Activated B cell treated with CpG ODN at 0.5 μM for 24 hours (primary cell): ENCODE data around the gene TMEM170B. TPM values are rescaled to one million over a fixed set of nuclear protein-coding genes. Genes with fewer than 3 reads are reported as not detected.
A peak's percentile ranks its signal among the peaks of the same experiment; 100 is the strongest.
"Not testable (repeated sequence)": the region's sequence is repeated elsewhere in the genome, so short reads cannot be mapped to it uniquely, and the experiment has no call there.

Experiments
- ATAC-seq: fragments of 200-7000 bp; cut with Tn5 transposase; one replicate; pipeline ENCODE4 v1.10.0; 2021; ENCODE audit warnings: low read depth, mild to moderate bottlenecking, moderate library complexity
- CTCF ChIA-PET: fragments of 350-600 bp; sonication (Branson Sonifier 250); formaldehyde crosslinking; loops from one replicate; lab custom pipeline; 2021; ENCODE audit warnings: antibody characterized with exemption; lab: Charles Lee
- POLR2A ChIA-PET: fragments of 350-600 bp; sonication (Branson Sonifier 250); formaldehyde crosslinking; loops from one replicate; lab custom pipeline; 2021; ENCODE audit warnings: antibody characterized with exemption; lab: Charles Lee
- DNase-seq: peaks from one replicate; pipeline ENCODE4 v3.0.0; 2022
- H3K27ac Mint-ChIP-seq: one replicate; pipeline ENCODE4 v1.8.0; 2020; ENCODE audit warnings: mixed read lengths
- H3K27me3 Mint-ChIP-seq: one replicate; pipeline ENCODE4 v1.8.0; 2021; ENCODE audit warnings: mixed read lengths
- H3K36me3 Mint-ChIP-seq: one replicate; pipeline ENCODE4 v1.8.0; 2021; ENCODE audit warnings: low read depth, mixed read lengths
- H3K4me1 Mint-ChIP-seq: one replicate; pipeline ENCODE4 v1.8.0; 2021; ENCODE audit warnings: mixed read lengths
- H3K4me3 Mint-ChIP-seq: one replicate; pipeline ENCODE4 v1.8.0; 2020; ENCODE audit warnings: mild to moderate bottlenecking, mixed read lengths
- H3K9me3 Mint-ChIP-seq: one replicate; pipeline ENCODE4 v1.8.0; 2020; ENCODE audit warnings: mixed read lengths
- CTCF ChIP-seq: fragments of 200-600 bp; IDR thresholded peaks from one replicate; pipeline ENCODE4 v1.8.0; 2022; ENCODE audit warnings: antibody characterized with exemption, mild to moderate bottlenecking
- intact Hi-C: fragments of 100-400 bp; cut with micrococcal nuclease; formaldehyde crosslinking; loops from one replicate; pipeline ENCODE4 v1.15.1; 2024
- total RNA-seq: library from RNA; stranded (reverse); gene quantifications from 2 replicates; pipeline ENCODE4 v1.2.3, GENCODE V29; 2022

The TMEM170B gene
- total RNA-seq, 1 donor from 2014 or later = 2.6 TPM

- Mint-ChIP-seq H3K27ac (no peak overlapping the region), H3K4me1 (peaks cover 11% of the 10 kb centered on the region), H3K4me3 (peak overlapping the region; percentile 84), H3K27me3 (no peaks in the 10 kb centered on the region), H3K36me3 (no peaks in the 10 kb centered on the region), H3K9me3 (no peaks in the 10 kb centered on the region)
- TF ChIP-seq CTCF = no peak
- DNase-seq (peak; percentile 42), ATAC-seq (peak; percentile 7)
- intact Hi-C loops = loop anchor here (2.0 to 10.0 kb wide), 4 partner anchors 37 to 1003 kb away; partner anchors contain the start of gene TMEM14B
- POLR2A ChIA-PET = interaction anchor here (0.5 to 0.9 kb wide), 2 partner anchors 23 to 1790 kb away, joined by 3 to 4 read pairs; partner anchors contain the start of gene TBC1D7
- CTCF ChIA-PET = interaction anchor here (0.8 to 1.7 kb wide), 3 partner anchors 14 to 42 kb away, joined by 3 to 8 read pairs (median 6); no protein-coding TSS in a partner anchor
Measured at GRCh38 chr6:11538052-11538818, 686 bp downstream of the TMEM170B start.

GRCh38 chr6:11538819-11539468 lies 1.4 kb downstream of the TMEM170B start:
- ATAC-seq = no peak
- Mint-ChIP-seq H3K27ac (peak overlapping the region; percentile 51), H3K9me3 (no peaks in the 10 kb centered on the region), H3K36me3 (no peaks in the 10 kb centered on the region), H3K4me3 (peak overlapping the region; percentile 84), H3K4me1 (peaks cover 11% of the 10 kb centered on the region), H3K27me3 (no peaks in the 10 kb centered on the region)
- CTCF ChIA-PET = interaction anchor here (0.8 to 1.7 kb wide), 3 partner anchors 13 to 43 kb away, joined by 3 to 8 read pairs (median 6); no protein-coding TSS in a partner anchor
- no peak for DNase-seq
- POLR2A ChIA-PET = no interaction called here
- intact Hi-C loops = loop anchor here (2.0 to 10.0 kb wide), 4 partner anchors 36 to 1004 kb away; partner anchors contain the start of gene TMEM14B
- TF ChIP-seq CTCF = no peak

GRCh38 chr6:11542863-11543262 lies 5.3 kb downstream of the TMEM170B start:
- CTCF ChIA-PET = no interaction called here
- no peaks in the 10 kb centered on the region for H3K36me3 Mint-ChIP-seq
- no peak for ATAC-seq
- peaks cover 7% of the 10 kb centered on the region for H3K4me1 Mint-ChIP-seq
- H3K27me3 Mint-ChIP-seq = no peaks in the 10 kb centered on the region
- no peak for DNase-seq
- no peak overlapping the region for H3K27ac Mint-ChIP-seq
- H3K4me3 Mint-ChIP-seq = no peak overlapping the region
- H3K9me3 Mint-ChIP-seq = no peaks in the 10 kb centered on the region
- intact Hi-C loops = no loop called here
- no peak for TF ChIP-seq CTCF
- POLR2A ChIA-PET = no interaction called here

GRCh38 chr6:11543919-11544518 lies 6.5 kb downstream of the TMEM170B start:
- Mint-ChIP-seq H3K36me3 (no peaks in the 10 kb centered on the region), H3K4me1 (peaks cover 2% of the 10 kb centered on the region), H3K27me3 (no peaks in the 10 kb centered on the region), H3K9me3 (no peaks in the 10 kb centered on the region), H3K27ac (no peak overlapping the region), H3K4me3 (no peak overlapping the region)
- CTCF ChIA-PET = no interaction called here
- ATAC-seq = no peak
- POLR2A ChIA-PET = no interaction called here
- DNase-seq = no peak
- intact Hi-C loops = no loop called here
- TF ChIP-seq CTCF = no peak

- H3K4me3 Mint-ChIP-seq, ATAC-seq, CTCF ChIA-PET, H3K36me3 Mint-ChIP-seq, H3K27me3 Mint-ChIP-seq, H3K4me1 Mint-ChIP-seq, intact Hi-C loops, DNase-seq, H3K27ac Mint-ChIP-seq, POLR2A ChIA-PET, H3K9me3 Mint-ChIP-seq: not testable (repeated sequence)
Measured at GRCh38 chr6:11547846-11548245, 10.3 kb downstream of the TMEM170B start.

- H3K36me3 Mint-ChIP-seq, H3K9me3 Mint-ChIP-seq, ATAC-seq, H3K27ac Mint-ChIP-seq, H3K4me3 Mint-ChIP-seq, intact Hi-C loops, POLR2A ChIA-PET, DNase-seq, CTCF ChIA-PET, H3K27me3 Mint-ChIP-seq, H3K4me1 Mint-ChIP-seq: not testable (repeated sequence)
Measured at GRCh38 chr6:11548578-11548977, 11.0 kb downstream of the TMEM170B start.
